Measurements from ENCODE around the gene SCGB1D4.

DNA sequence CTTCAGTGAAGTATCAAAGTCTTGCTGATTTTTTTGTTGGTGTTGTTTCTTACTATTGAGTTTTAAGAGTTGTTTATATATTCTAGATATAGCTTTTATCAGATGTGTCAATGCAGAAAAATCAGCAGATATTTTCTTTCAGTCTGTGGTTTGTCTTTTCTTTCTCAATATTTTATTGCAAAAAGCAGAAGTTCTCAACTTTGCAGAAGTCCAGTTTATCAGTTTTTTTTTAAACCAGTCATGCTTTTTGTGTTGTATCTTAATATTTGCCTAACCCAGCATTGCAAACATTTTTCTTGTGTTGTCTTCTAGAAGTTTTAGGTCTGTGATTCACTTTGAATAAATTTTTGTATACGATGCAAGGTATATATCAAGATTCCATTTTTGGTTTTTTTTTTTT is 45.3 kb upstream of the SCGB1D4 start:
- TF ChIP-seq POLR2AphosphoS5 (IDR thresholded peaks at IDR 0.05; ENCODE audit: borderline replicate concordance, low read depth, low read length) (no peak), EZH2 (IDR thresholded peaks at IDR 0.05) (no peak), FOXP2 (optimal IDR thresholded peaks at IDR 0.05; ENCODE audit: control extremely low read depth, extremely low read length, insufficient read depth) (no peak)
